GM21526 (cell line): ENCODE measurements around the gene TMEM242.
"Not testable (repeated sequence)": the region's sequence is repeated elsewhere in the genome, so short reads cannot be mapped to it uniquely, and the experiment has no call there.

ENCODE experiments used
- ATAC-seq: cut with Tn5 transposase; IDR thresholded peaks from one replicate; pipeline ENCODE4 v1.9.1; 2021; ENCODE audit warnings: moderate library complexity; ENCODE audit not compliant: unreplicated experiment, low FRiP score

Gene TMEM242

DNA sequence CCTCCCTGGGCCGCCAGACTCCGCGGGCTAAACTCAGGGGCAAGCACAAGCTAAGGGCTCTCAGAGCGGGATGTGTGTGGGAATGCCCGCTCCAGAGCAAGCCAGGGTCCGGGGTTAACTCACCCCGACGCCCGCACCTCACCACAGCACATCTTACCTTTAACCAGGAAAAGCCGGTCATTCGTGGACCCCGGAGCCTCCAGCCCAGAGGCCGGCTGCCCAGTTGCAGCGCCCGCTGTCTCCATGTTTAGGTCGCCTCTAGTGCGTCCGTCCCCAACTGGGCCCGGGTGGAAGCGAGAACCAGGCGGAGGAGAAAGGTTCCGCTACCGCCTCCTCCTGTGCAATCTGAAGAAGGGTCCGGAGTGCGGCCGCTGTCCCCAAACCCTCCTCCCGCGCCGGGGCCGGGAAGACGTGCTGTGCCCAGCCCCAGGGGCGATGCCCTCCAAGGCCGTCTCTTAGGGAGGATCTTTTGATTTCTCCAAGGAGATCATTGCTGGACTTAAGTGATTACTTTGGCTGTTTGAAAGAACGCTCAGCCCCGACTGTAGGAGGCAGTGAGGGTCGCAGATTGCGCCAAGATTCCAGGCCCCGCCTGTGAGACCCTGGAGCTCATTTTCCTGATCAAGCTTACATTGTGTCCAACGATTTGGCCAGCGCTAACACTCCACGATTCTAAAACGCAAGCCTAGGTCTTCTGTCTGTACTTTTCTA, at the start of gene TMEM242:
Gene TMEM242 (minus strand): TSS at position 265 of the 711 bp plus-strand sequence. CDS start 20 bp downstream, at position 245.
- ATAC-seq, result peak; percentile 92

- no peak for ATAC-seq
Observed at GRCh38 chr6:157372501-157373280, 49.4 kb upstream of the TMEM242 start.

DNA sequence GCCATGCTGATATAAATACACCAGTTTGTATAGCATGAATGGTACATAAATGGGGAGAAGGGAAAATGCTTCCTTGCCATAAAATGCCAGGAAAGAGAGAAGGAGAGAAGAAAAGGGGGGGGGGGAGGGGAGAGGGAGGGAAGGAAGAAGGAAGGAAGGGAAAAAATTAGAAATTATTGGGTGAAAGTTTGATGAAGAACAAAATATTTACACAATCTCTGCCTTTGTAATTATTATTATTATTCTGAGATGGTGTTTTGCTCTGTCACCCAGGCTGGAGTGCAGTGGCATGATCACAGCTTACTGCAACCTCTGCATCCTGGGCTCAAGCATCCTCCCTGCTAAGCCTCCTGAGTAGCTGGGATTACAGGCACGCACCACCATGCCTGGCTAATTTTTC, 47.4 kb upstream of the TMEM242 start:
- ATAC-seq, result no peak

- ATAC-seq, result no peak
Observed at GRCh38 chr6:157368359-157369049, 45.2 kb upstream of the TMEM242 start.

GRCh38 chr6:157366648-157367047, 43.3 kb upstream of the TMEM242 start:
- no peak for ATAC-seq

- ATAC-seq, result no peak
Observed at GRCh38 chr6:157364705-157365104, 41.4 kb upstream of the TMEM242 start.

DNA sequence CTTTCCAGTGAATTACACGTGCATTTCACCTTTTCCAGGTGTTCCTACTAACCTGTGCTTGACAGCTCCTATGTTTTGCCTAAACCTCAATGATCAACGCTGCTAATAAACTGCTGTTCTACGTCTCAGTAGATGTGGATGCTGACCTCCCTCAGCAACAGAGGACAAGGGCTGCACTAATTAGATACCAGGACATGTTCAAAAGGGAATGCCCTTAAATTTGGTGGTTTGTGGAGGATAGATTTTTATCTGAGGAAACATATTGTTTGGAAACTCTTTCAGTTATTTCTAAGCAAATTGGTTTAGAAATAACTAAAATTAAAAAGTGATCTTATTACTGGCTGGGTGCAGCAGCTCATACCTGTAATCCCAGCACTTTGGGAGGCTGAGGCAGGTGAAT, 38.6 kb upstream of the TMEM242 start:
- ATAC-seq, result no peak

DNA sequence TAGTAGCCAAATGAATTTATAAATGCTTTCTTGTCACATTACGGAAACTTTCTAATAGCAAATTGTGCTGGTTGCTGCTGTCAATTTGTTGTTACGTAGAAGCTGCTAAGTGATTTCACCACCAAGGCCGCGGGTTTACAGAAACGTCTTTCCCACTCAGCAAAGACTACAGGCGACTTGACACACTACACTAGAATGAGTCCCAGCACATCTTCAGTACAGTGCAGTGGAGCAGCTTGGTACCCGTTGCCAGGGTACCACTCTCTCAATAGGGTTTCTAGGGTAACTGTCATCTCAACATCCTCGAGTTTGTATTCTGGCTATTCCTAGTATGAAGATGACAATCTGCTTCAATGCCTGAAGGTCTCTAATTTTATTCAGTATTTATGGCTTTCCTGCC, 35.0 kb upstream of the TMEM242 start:
- ATAC-seq, result no peak

- ATAC-seq, result no peak
Observed at GRCh38 chr6:157346373-157346772, 23.1 kb upstream of the TMEM242 start.

DNA sequence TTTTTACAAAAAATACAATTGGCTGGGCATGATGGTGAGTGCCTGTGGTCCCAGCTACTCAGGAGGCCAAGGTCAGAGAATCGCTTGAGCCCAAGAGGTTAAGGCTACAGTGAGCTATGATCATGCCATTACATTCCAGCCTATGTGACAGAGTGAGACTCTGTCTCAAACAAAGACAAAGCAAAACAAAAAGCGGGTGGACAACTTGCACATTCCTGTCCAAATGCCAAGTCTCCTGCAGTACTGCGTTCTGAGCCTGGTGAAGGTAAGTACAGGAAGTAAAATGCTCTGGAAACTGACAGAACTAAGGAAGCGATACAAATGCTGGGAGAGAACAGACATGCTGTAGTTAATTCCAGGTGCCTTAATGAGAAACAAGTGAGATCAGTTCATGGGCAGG, 20.4 kb upstream of the TMEM242 start:
- no peak for ATAC-seq

DNA sequence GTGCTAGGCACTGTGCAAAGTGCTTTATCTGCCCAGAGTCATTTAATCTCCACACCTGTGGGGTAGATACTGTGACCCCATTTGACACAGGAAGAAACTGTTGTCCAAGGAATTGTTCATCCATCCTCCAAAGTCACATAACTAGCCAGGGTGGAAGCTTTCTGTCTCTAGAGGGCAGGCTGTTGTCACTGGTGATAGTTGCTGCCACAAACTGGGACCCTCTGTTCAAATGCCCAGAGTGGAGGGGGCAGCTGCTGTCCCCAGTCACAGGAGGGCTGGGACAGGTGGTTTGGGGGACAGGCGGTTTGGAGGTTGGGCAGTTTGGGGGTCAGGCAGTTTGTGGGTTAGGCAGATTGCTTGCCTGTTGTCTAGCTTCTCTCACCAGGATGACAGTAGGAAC, 16.1 kb upstream of the TMEM242 start:
- ATAC-seq, result no peak

GRCh38 chr6:157337751-157338150, 14.4 kb upstream of the TMEM242 start:
- ATAC-seq, result no peak

DNA sequence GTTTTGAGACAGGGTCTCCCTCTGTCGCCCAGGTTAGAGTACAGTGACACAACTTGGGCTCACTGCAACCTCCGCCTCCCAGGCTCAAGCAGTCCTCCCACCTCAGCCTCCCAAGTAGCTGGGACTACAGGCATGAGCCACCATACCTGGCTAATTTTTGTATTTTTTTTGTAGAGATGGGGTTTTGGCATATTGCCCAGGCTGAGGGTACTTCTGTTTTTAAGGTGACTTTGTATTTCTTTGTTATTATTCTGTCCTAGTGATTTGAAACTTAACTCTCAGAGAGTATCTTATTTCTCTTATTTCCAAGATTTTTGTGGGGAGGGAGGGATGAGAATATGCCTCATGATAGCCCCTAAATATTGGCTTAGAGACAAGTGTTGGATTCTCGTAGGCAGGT, 14.0 kb upstream of the TMEM242 start:
- not testable (repeated sequence) for ATAC-seq

DNA sequence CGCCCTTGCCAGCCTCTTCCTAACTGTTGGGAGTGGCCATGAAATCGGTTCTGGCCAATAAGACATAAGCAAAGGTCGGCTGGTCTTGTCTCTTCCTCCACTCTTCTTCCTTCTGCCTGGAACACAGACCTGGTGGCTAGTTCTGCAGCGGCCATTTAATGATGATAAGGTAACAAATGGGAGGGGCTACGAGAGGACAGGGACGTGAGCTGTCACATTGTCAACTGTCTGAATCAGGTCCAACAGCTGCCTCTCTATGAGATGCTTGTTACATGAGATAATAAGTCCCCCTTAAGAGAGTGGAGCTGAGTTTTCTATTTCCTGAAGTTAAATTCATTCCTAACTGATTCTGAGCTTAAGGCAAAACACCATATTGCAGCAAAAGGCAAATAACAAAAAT, 12.5 kb upstream of the TMEM242 start:
- no peak for ATAC-seq

DNA sequence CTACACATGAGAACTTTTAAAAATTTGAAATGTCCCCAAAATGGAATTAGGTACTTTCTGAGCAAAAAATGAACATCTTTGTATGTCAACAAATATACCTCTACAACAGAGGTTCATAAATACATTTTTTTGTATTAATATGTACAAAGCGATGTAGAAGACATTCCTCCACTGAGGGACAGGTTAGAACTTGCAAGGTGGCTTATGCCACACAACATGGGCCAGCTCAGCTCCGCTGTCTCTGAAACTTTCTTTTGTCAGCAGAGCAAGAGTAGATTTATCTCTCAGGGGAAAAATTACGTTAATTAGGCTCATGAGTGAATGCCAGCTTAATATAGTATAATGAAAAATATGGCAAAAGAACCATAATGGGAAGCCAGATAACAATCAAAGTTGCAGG, 10.6 kb upstream of the TMEM242 start:
- no peak for ATAC-seq

GRCh38 chr6:157333537-157333936, 10.2 kb upstream of the TMEM242 start:
- ATAC-seq, result no peak

- no peak for ATAC-seq
Observed at GRCh38 chr6:157332813-157333212, 9.5 kb upstream of the TMEM242 start.

GRCh38 chr6:157330831-157331230, 7.5 kb upstream of the TMEM242 start:
- ATAC-seq, result no peak

DNA sequence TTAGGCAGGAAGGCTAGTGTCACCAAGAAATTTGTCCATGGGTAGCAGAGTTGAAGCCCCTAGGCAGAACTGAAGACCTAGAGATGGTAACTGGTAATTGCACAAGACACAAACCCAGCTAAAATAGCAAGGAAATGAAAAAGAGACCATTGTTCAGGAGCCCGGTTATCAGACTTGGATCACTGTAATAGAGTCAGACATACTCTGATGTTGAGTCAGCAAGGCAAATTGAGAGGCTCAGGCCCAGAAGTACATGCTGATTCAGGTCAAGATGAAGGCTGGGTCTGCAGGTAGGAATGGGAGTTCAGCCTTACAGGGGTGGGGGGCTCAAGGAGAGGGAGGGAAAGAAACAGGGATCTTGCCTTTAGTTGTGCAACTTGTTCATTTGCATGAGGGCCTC, 6.5 kb upstream of the TMEM242 start:
- no peak for ATAC-seq

GRCh38 chr6:157328108-157328692, 4.9 kb upstream of the TMEM242 start:
- no peak for ATAC-seq

DNA sequence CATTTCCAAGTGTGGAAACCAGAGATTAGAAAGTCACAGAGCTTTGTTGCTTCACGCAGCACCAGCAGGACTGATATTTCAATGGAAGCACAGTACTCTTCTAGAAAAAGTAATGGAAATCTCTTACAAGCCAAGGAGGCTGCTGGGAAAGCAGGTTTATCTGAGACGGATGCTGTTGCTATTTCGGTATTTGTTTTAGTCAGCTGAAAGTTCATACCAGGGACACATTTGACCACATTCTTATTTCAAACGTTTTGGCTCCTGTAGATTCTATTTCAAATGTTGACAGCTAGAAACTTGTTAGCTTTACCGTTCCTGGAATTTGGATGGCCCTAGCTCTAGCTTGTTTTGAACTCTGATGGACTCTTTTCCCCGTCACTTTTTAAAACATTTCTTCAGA, 3.7 kb upstream of the TMEM242 start:
- ATAC-seq, result no peak
